HAP-1 (cell line): ENCODE measurements around the gene ESR2.
"Not testable (repeated sequence)": the region's sequence is repeated elsewhere in the genome, so short reads cannot be mapped to it uniquely, and the experiment has no call there.

Experiments
- DNase-seq, 2 experiments: peaks; one replicate each; pipeline ENCODE4 v3.0.0-alpha.2; 2016 to 2020; ENCODE audit warnings: low spot score in 2 of 2
- H3K27me3 ChIP-seq: fragments of 250-450 bp; sonication (Bioruptor Pico); 2 replicates; pipeline ENCODE4 v1.5.1; 2020; ENCODE audit warnings: low read depth, mild to moderate bottlenecking, moderate library complexity
- H3K36me3 ChIP-seq: fragments of 250-450 bp; sonication (Bioruptor Pico); replicated peaks from 2 replicates; pipeline ENCODE4 v1.5.1; 2020; ENCODE audit warnings: mild to moderate bottlenecking
- H3K4me1 ChIP-seq: fragments of 250-450 bp; sonication (Bioruptor Pico); 2 replicates; pipeline ENCODE4 v1.5.1; 2020; ENCODE audit warnings: mild to moderate bottlenecking
- H3K4me3 ChIP-seq: fragments of 250-450 bp; sonication (Bioruptor Pico); 2 replicates; pipeline ENCODE4 v1.5.1; 2020; ENCODE audit warnings: mild to moderate bottlenecking, moderate library complexity
- H3K9me3 ChIP-seq: fragments of 250-450 bp; sonication (Bioruptor Pico); 2 replicates; pipeline ENCODE4 v1.5.1; 2020; ENCODE audit warnings: mild to moderate bottlenecking, moderate library complexity
- in situ Hi-C: fragments of 300-500 bp; cut with MboI; formaldehyde crosslinking; loops from 3 replicates; pipeline ENCODE4 v1.14.3; 2020; ENCODE audit warnings: low sequenced_read_pairs, inconsistent platforms, mixed read lengths

Gene ESR2

GRCh38 chr14:64049616-64050381, 244.4 kb downstream of the ESR2 start:
- H3K36me3 ChIP-seq, result no peaks in the 10 kb centered on the region
- H3K4me1 ChIP-seq, result peaks cover 24% of the 10 kb centered on the region
- H3K4me3 ChIP-seq, result no peak overlapping the region
- no peaks in the 10 kb centered on the region for H3K9me3 ChIP-seq
- in situ Hi-C loops, result no loop called here
- DNase-seq, result peak in 1 of 2 experiments; percentile 27
- H3K27me3 ChIP-seq, result no peaks in the 10 kb centered on the region

- Histone ChIP-seq H3K9me3 (no peaks in the 10 kb centered on the region), H3K36me3 (no peaks in the 10 kb centered on the region; the same call in 1 of the 2 replicates), H3K4me1 (peaks cover 19% of the 10 kb centered on the region), H3K4me3 (no peak overlapping the region), H3K27me3 (no peaks in the 10 kb centered on the region)
- in situ Hi-C loops, result no loop called here
- no peak for DNase-seq
Observed at GRCh38 chr14:64045091-64045490, 249.1 kb downstream of the ESR2 start.

- H3K4me1 ChIP-seq, result peaks cover 13% of the 10 kb centered on the region
- in situ Hi-C loops, H3K27me3 ChIP-seq, H3K9me3 ChIP-seq, H3K4me3 ChIP-seq, H3K36me3 ChIP-seq: not testable (repeated sequence)
- peak; percentile 53 to 68 for DNase-seq
Observed at GRCh38 chr14:64043296-64043695, 250.9 kb downstream of the ESR2 start.

- in situ Hi-C loops, result no loop called here
- no peaks in the 10 kb centered on the region for H3K27me3 ChIP-seq
- H3K4me1 ChIP-seq, result peaks cover 20% of the 10 kb centered on the region
- H3K36me3 ChIP-seq, result no peaks in the 10 kb centered on the region; the same call in 1 of the 2 replicates
- no peak for DNase-seq
- no peak overlapping the region for H3K4me3 ChIP-seq
- H3K9me3 ChIP-seq, result no peaks in the 10 kb centered on the region
Observed at GRCh38 chr14:64040044-64040443, 254.1 kb downstream of the ESR2 start.

GRCh38 chr14:64038841-64039542, 255.2 kb downstream of the ESR2 start:
- no peak for DNase-seq
- no peaks in the 10 kb centered on the region for H3K27me3 ChIP-seq
- H3K9me3 ChIP-seq, result no peaks in the 10 kb centered on the region
- no peaks in the 10 kb centered on the region; the same call in 1 of the 2 replicates for H3K36me3 ChIP-seq
- peaks cover 20% of the 10 kb centered on the region for H3K4me1 ChIP-seq
- H3K4me3 ChIP-seq, result no peak overlapping the region
- in situ Hi-C loops, result no loop called here

GRCh38 chr14:64037869-64038745, 256.1 kb downstream of the ESR2 start:
- peaks cover 17% of the 10 kb centered on the region for H3K4me1 ChIP-seq
- in situ Hi-C loops, H3K9me3 ChIP-seq, H3K36me3 ChIP-seq, DNase-seq, H3K4me3 ChIP-seq, H3K27me3 ChIP-seq: not testable (repeated sequence)

GRCh38 chr14:64035143-64035542, 259.0 kb downstream of the ESR2 start:
- no peak overlapping the region for H3K4me3 ChIP-seq
- H3K36me3 ChIP-seq, result peaks cover 2% of the 10 kb centered on the region
- no peaks in the 10 kb centered on the region for H3K9me3 ChIP-seq
- in situ Hi-C loops, result no loop called here
- peaks cover 7% of the 10 kb centered on the region; the same call in 1 of the 2 replicates for H3K4me1 ChIP-seq
- H3K27me3 ChIP-seq, result no peaks in the 10 kb centered on the region
- DNase-seq, result peak in 1 of 2 experiments; percentile 16
